SJCRH30 (cell line): ENCODE data around the gene TMEM164. TPM values are rescaled to one million over a fixed set of nuclear protein-coding genes. Genes with fewer than 3 reads are reported as not detected.

ENCODE experiments used
- DNase-seq, 2 experiments: peaks; one replicate each; pipeline ENCODE4 v3.0.0-alpha.2; 2015 to 2020
- H3K27ac ChIP-seq: fragments of 250-450 bp; sonication (Bioruptor Pico); 2 replicates; pipeline ENCODE4 v1.5.1; 2020; ENCODE audit warnings: mild to moderate bottlenecking, moderate library complexity
- H3K27me3 ChIP-seq: fragments of 250-450 bp; sonication (Bioruptor Pico); 2 replicates; pipeline ENCODE4 v1.5.1; 2020; ENCODE audit warnings: mild to moderate bottlenecking, moderate library complexity
- H3K36me3 ChIP-seq: fragments of 250-450 bp; sonication (Bioruptor Pico); 2 replicates; pipeline ENCODE4 v1.5.1; 2020; ENCODE audit warnings: mild to moderate bottlenecking, moderate library complexity
- H3K4me1 ChIP-seq: fragments of 250-450 bp; sonication (Bioruptor Pico); 2 replicates; pipeline ENCODE4 v1.5.1; 2020; ENCODE audit warnings: mild to moderate bottlenecking, moderate library complexity
- H3K4me3 ChIP-seq: fragments of 250-450 bp; sonication (Bioruptor Pico); 2 replicates; pipeline ENCODE4 v1.5.1; 2020; ENCODE audit warnings: mild to moderate bottlenecking, moderate library complexity
- H3K9me3 ChIP-seq: fragments of 250-450 bp; sonication (Bioruptor Pico); replicated peaks from 2 replicates; pipeline ENCODE4 v1.5.1; 2020; ENCODE audit warnings: mild to moderate bottlenecking, moderate library complexity
- total RNA-seq: library from RNA; depleted of rRNA; stranded (reverse); fragments of >200 nt; shearing (Covaris generic); gene quantifications from 2 replicates; pipeline ENCODE4 v1.2.3, GENCODE V29; 2014

The TMEM164 gene
- total RNA-seq, 1 experiment from 2014 or later, result 22.8 TPM

GRCh38 chrX:110163488-110163887 lies 160.6 kb downstream of the TMEM164 start:
- Histone ChIP-seq H3K27ac (no peak overlapping the region), H3K27me3 (no peaks in the 10 kb centered on the region), H3K4me1 (no peaks in the 10 kb centered on the region), H3K9me3 (no peaks in the 10 kb centered on the region), H3K4me3 (no peak overlapping the region), H3K36me3 (no peaks in the 10 kb centered on the region)
- no peak for DNase-seq

DNA sequence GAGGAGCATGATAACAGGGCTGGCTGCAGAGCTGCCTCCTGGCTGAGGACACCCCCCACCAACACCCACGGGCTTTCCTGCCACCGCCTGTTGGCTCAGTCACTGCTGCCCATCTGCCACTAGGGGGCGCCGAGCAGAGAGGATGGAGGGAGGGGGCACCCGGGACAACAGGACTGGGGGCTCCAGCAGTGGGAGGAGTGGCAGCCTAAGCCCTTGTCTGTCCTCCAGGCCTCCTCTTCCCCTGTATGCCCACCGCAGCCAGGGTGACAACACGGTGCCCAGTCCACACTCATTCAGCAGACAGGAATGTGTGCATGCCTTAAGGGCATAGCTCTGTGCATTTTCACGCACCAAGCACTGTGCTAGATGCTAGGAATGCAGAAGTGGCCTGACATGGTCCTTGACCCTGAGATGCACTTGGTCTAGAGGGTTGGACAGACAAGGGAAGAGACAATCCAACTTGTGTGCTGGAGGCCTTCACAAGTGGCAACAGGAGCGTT lies 165.1 kb downstream of the TMEM164 start:
- Histone ChIP-seq H3K4me1 (no peaks in the 10 kb centered on the region), H3K27me3 (no peaks in the 10 kb centered on the region), H3K27ac (no peak overlapping the region), H3K4me3 (no peak overlapping the region), H3K36me3 (no peaks in the 10 kb centered on the region), H3K9me3 (no peaks in the 10 kb centered on the region)
- peak; percentile 4 to 24 for DNase-seq

DNA sequence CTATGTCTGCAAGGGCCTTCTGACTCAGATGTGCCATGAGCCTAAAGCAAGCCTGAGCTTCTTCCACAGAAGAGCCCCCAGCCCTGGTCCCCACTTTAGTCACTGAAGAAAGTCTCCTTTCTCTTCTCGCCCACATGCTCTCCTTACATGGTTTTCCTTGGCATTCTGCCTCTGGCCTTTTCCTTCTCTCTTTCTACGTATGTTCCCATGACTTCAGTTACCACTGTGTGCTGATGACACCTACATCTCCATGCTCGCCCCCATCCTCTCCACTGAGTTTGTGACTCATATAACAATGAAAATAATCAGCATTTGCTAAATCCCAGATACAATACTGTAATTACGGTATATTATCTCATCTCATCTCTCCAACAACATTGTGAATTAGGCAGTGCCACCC lies 165.7 kb downstream of the TMEM164 start:
- no peak for DNase-seq
- H3K4me1 ChIP-seq, result no peaks in the 10 kb centered on the region
- H3K36me3 ChIP-seq, result no peaks in the 10 kb centered on the region
- H3K9me3 ChIP-seq, result no peaks in the 10 kb centered on the region
- H3K27ac ChIP-seq, result no peak overlapping the region
- H3K4me3 ChIP-seq, result no peak overlapping the region
- no peaks in the 10 kb centered on the region for H3K27me3 ChIP-seq

- H3K9me3 ChIP-seq, result no peaks in the 10 kb centered on the region
- no peak for DNase-seq
- no peak overlapping the region for H3K27ac ChIP-seq
- H3K27me3 ChIP-seq, result no peaks in the 10 kb centered on the region
- H3K36me3 ChIP-seq, result no peaks in the 10 kb centered on the region
- H3K4me1 ChIP-seq, result no peaks in the 10 kb centered on the region
- no peak overlapping the region for H3K4me3 ChIP-seq
These were observed 167.1 kb downstream of the TMEM164 start for GRCh38 chrX:110170029-110170428.

- H3K36me3 ChIP-seq, result no peaks in the 10 kb centered on the region
- H3K4me3 ChIP-seq, result no peak overlapping the region
- H3K9me3 ChIP-seq, result no peaks in the 10 kb centered on the region
- no peaks in the 10 kb centered on the region for H3K4me1 ChIP-seq
- DNase-seq, result no peak
- no peak overlapping the region for H3K27ac ChIP-seq
- no peaks in the 10 kb centered on the region for H3K27me3 ChIP-seq
These were observed 168.5 kb downstream of the TMEM164 start for GRCh38 chrX:110171442-110171841.

- Histone ChIP-seq H3K36me3 (no peaks in the 10 kb centered on the region), H3K9me3 (no peaks in the 10 kb centered on the region), H3K27me3 (no peaks in the 10 kb centered on the region), H3K4me3 (no peak overlapping the region), H3K4me1 (no peaks in the 10 kb centered on the region), H3K27ac (no peak overlapping the region)
- DNase-seq, result no peak
These were observed 169.3 kb downstream of the TMEM164 start for GRCh38 chrX:110172215-110172614.

DNA sequence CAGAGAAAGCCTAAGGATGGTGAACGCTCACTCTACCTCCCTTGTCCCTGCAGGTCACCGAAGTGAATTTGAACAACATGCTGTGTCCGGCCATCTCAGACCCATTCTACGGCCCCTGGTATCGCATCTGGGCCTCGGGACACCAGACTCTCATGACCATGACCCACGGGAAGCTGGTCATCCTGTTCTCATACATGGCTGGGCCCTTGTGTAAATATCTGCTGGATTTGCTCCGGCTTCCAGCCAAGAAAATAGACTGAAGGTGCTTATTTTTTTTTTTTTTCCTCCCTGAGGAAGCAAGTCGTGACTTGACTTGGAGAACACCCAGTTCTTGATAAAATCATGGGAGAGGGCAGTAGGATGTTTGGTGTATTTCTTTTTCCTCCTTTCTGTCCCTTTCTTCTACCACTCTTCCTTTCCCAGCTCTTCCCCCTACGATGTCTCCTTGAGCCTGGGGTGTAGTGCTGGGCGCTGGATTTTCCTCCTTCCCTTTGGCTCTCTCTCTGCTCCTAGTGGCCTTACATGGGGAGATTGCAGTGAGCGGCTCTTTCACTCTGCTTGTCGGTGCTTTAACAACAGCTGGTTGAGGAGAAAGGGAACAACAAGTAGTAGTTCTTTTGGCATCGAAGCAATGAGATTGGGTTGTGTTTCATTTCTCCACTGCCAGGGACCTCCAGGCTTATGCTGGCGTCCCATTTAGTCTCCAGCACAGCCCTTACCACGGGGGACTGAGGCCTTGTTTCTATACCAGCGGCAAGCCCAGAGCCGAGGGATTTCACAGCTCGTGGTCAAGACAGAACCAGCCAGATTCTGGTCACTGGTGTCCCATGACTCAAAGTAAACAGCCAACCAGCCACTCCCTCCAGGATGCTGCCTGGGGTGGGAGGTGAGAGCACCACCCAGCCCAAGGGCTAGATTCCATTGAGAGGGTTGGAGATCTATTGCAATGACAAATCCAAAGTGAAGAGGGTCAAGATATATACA lies 170.6 kb downstream of the TMEM164 start:
- Histone ChIP-seq H3K4me1 (no peaks in the 10 kb centered on the region), H3K27ac (no peak overlapping the region), H3K27me3 (no peaks in the 10 kb centered on the region), H3K36me3 (no peaks in the 10 kb centered on the region), H3K4me3 (no peak overlapping the region), H3K9me3 (no peaks in the 10 kb centered on the region)
- no peak for DNase-seq

- H3K36me3 ChIP-seq, result no peaks in the 10 kb centered on the region
- no peak for DNase-seq
- H3K4me1 ChIP-seq, result no peaks in the 10 kb centered on the region
- H3K4me3 ChIP-seq, result no peak overlapping the region
- no peaks in the 10 kb centered on the region for H3K27me3 ChIP-seq
- no peaks in the 10 kb centered on the region for H3K9me3 ChIP-seq
- H3K27ac ChIP-seq, result no peak overlapping the region
These were observed 172.2 kb downstream of the TMEM164 start for GRCh38 chrX:110175146-110175545.

DNA sequence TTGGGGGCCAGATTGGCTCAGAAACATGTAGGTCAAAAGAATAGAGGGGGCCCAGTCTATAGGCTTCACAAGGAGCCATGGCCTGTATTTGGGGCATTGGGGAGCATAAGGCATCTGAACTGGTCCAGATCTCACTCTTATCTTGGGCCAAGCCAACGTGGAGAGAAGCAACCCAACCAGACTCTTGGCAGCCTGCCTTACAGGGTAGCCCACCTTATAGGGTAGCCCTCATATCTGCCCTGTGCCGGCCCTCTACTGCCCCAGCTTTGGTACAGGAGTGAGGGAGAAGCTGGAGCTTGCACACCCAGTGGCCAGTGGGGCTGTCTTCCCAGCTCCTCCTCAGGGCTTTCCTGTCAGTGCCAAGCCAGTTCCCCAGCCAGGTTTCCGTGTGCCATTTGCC lies 172.8 kb downstream of the TMEM164 start:
- Histone ChIP-seq H3K36me3 (no peaks in the 10 kb centered on the region), H3K4me3 (no peak overlapping the region), H3K9me3 (no peaks in the 10 kb centered on the region), H3K4me1 (no peaks in the 10 kb centered on the region), H3K27ac (no peak overlapping the region), H3K27me3 (no peaks in the 10 kb centered on the region)
- DNase-seq, result no peak

DNA sequence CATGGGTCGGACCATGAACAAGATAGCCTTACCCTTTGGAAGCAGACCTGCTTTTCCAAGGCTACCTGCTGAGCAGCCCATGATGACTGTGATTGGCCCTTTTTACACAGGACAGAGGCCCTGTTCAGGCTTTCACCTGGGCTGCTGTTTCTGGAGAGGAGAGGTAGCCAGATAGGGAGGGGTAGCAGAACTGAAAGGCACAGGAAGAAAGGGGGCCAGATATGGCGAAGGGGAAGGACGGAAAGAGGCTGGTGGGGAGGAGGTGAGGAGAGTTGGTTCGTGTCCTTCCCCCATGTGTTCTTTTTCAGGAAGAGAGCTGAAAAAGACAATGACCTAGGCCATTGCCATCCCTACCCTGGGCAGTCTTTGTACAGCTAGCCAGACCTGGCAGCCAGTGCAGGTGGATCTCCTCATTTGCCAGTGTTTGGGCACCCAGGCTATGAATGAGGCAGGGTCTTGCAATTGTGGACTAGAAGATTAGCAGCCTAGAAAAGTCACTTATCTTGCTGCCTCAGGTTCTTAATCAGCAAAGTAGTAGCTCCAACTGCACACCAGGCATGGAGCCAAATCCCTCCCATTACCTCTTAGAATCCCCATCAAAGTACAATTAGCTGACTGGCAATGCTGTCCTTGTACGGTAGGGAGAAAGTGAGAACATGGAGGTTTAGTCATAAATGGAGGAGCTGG lies 175.4 kb downstream of the TMEM164 start:
- H3K4me3 ChIP-seq, result no peak overlapping the region
- H3K4me1 ChIP-seq, result no peaks in the 10 kb centered on the region
- no peak overlapping the region for H3K27ac ChIP-seq
- no peaks in the 10 kb centered on the region for H3K9me3 ChIP-seq
- no peaks in the 10 kb centered on the region for H3K27me3 ChIP-seq
- DNase-seq, result no peak
- no peaks in the 10 kb centered on the region for H3K36me3 ChIP-seq

GRCh38 chrX:110180176-110180927 lies 177.4 kb downstream of the TMEM164 start:
- no peak for DNase-seq
- Histone ChIP-seq H3K4me3 (no peak overlapping the region), H3K27ac (no peak overlapping the region), H3K4me1 (no peaks in the 10 kb centered on the region), H3K36me3 (no peaks in the 10 kb centered on the region), H3K27me3 (no peaks in the 10 kb centered on the region), H3K9me3 (no peaks in the 10 kb centered on the region)

GRCh38 chrX:110180928-110181310 lies 178.0 kb downstream of the TMEM164 start:
- Histone ChIP-seq H3K36me3 (no peaks in the 10 kb centered on the region), H3K27me3 (no peaks in the 10 kb centered on the region), H3K27ac (no peak overlapping the region), H3K4me1 (no peaks in the 10 kb centered on the region), H3K9me3 (no peaks in the 10 kb centered on the region), H3K4me3 (no peak overlapping the region)
- no peak for DNase-seq

- DNase-seq, result no peak
- Histone ChIP-seq H3K4me3 (no peak overlapping the region), H3K36me3 (no peaks in the 10 kb centered on the region), H3K27ac (no peak overlapping the region), H3K27me3 (no peaks in the 10 kb centered on the region), H3K4me1 (no peaks in the 10 kb centered on the region), H3K9me3 (no peaks in the 10 kb centered on the region)
These were observed 178.7 kb downstream of the TMEM164 start for GRCh38 chrX:110181459-110182137.

DNA sequence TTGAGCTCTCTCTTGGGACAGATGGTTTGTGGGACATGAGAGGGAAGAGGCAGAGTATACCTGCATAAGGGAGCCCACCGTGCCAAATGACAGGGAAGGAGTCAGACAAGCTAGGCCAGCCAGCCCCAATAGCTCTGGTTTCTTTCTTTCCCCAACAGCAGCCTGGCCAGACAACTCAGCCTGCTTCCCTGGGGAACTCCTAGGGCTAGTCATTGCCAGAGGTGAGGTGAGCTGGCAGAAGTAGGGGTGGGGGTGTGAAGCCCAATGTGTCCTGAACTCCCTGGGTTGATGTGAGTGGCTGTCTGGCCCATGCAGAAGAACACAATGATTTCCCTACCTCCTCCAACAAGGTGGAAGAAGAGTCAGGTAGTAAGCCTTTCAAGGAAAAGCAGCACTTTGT lies 179.4 kb downstream of the TMEM164 start:
- H3K4me1 ChIP-seq, result no peaks in the 10 kb centered on the region
- H3K36me3 ChIP-seq, result no peaks in the 10 kb centered on the region
- H3K9me3 ChIP-seq, result no peaks in the 10 kb centered on the region
- H3K27me3 ChIP-seq, result no peaks in the 10 kb centered on the region
- no peak overlapping the region for H3K27ac ChIP-seq
- no peak for DNase-seq
- H3K4me3 ChIP-seq, result no peak overlapping the region
